A549 (cell line): Measurements from ENCODE around the gene NIFK.

Experiments used
- CEBPB ChIP-seq, 2 experiments: fragments of >200 bp in 1 of 2; sonication (Bioruptor Twin) in 1 of 2; formaldehyde crosslinking in 1 of 2; IDR thresholded peaks; 2 replicates each; pipeline ENCODE4 v1.6.1; 2012 to 2016
- EP300 ChIP-seq, 2 experiments: fragments of >200 bp; sonication (Bioruptor Twin); formaldehyde crosslinking; IDR thresholded peaks; 2 replicates in 1 of 2; 3 replicates in 1 of 2; pipeline ENCODE4 v1.6.1; 2016 to 2017
- ESRRA ChIP-seq: fragments of 150-350 bp; IDR thresholded peaks from 2 replicates; pipeline ENCODE4 v1.6.1; 2014; ENCODE audit warnings: mild to moderate bottlenecking, low read length, borderline replicate concordance
- MYC ChIP-seq: IDR thresholded peaks from 2 replicates; pipeline ENCODE4 v1.6.1; 2012; ENCODE audit warnings: mild to moderate bottlenecking, inconsistent platforms, low read length, improper control_type of control experiment, borderline replicate concordance
- POLR2A ChIP-seq: IDR thresholded peaks from 2 replicates; pipeline ENCODE4 v1.6.1; 2012; ENCODE audit warnings: mild to moderate bottlenecking, low read length
- TF ChIP-seq, protein P1 (sequence below): fragments of >200 bp; sonication (Bioruptor Twin); formaldehyde crosslinking; IDR thresholded peaks from 3 replicates; pipeline ENCODE4 v1.6.1; 2016
- TF ChIP-seq, protein P2 (sequence below): IDR thresholded peaks from 2 replicates; pipeline ENCODE4 v1.6.1; 2012
- TF ChIP-seq, protein P3 (sequence below): fragments of 450-650 bp; IDR thresholded peaks from 2 replicates; pipeline ENCODE4 v1.6.1; 2014; ENCODE audit warnings: antibody characterized with exemption
- TF ChIP-seq, protein P4 (sequence below): fragments of >200 bp; sonication (Bioruptor Twin); formaldehyde crosslinking; IDR thresholded peaks from 3 replicates; pipeline ENCODE4 v1.5.1; 2016

DNA sequence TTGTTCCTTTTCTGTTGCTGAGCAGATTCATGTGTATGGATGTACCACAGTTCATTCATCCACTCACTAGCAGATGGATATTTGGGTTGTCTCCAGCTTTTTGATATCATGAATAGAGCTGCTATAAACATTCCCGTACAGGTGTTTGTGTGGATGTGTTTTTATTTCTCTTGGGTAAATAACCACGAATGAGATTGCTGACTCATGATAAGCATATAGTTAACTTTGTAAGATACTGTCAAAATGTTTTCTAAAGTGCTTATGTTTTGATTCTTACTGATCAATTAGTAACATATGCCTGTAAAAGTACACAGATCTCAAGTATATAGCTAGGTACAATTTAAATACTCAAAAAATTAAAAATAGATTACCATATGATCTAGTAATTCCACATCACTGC, 46.5 kb upstream of the NIFK start:
- TF ChIP-seq CEBPB (IDR thresholded peaks at IDR 0.05) (no peak), MYC (no peak), POLR2A (no peak), EP300 (IDR thresholded peaks at IDR 0.05) (no peak), ESRRA (no peak)
- TF ChIP-seq, protein P1, sequence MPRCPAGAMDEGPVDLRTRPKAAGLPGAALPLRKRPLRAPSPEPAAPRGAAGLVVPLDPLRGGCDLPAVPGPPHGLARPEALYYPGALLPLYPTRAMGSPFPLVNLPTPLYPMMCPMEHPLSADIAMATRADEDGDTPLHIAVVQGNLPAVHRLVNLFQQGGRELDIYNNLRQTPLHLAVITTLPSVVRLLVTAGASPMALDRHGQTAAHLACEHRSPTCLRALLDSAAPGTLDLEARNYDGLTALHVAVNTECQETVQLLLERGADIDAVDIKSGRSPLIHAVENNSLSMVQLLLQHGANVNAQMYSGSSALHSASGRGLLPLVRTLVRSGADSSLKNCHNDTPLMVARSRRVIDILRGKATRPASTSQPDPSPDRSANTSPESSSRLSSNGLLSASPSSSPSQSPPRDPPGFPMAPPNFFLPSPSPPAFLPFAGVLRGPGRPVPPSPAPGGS, result no peak
- TF ChIP-seq, protein P2, sequence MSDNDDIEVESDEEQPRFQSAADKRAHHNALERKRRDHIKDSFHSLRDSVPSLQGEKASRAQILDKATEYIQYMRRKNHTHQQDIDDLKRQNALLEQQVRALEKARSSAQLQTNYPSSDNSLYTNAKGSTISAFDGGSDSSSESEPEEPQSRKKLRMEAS, result no peak
- TF ChIP-seq, protein P3, sequence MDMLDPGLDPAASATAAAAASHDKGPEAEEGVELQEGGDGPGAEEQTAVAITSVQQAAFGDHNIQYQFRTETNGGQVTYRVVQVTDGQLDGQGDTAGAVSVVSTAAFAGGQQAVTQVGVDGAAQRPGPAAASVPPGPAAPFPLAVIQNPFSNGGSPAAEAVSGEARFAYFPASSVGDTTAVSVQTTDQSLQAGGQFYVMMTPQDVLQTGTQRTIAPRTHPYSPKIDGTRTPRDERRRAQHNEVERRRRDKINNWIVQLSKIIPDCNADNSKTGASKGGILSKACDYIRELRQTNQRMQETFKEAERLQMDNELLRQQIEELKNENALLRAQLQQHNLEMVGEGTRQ, result no peak
- TF ChIP-seq, protein P4, sequence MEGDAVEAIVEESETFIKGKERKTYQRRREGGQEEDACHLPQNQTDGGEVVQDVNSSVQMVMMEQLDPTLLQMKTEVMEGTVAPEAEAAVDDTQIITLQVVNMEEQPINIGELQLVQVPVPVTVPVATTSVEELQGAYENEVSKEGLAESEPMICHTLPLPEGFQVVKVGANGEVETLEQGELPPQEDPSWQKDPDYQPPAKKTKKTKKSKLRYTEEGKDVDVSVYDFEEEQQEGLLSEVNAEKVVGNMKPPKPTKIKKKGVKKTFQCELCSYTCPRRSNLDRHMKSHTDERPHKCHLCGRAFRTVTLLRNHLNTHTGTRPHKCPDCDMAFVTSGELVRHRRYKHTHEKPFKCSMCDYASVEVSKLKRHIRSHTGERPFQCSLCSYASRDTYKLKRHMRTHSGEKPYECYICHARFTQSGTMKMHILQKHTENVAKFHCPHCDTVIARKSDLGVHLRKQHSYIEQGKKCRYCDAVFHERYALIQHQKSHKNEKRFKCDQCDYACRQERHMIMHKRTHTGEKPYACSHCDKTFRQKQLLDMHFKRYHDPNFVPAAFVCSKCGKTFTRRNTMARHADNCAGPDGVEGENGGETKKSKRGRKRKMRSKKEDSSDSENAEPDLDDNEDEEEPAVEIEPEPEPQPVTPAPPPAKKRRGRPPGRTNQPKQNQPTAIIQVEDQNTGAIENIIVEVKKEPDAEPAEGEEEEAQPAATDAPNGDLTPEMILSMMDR, result no peak
